VCaP (cell line): ENCODE data around the gene PRKCSH.

ENCODE experiments used
- H3K27ac ChIP-seq: fragments of 450-650 bp; 2 replicates; pipeline ENCODE4 v1.5.1; 2017
- TF ChIP-seq, protein P1 (sequence below): fragments of 450-650 bp; conservative IDR thresholded peaks from 2 replicates; pipeline ENCODE4 v1.5.1; 2017; ENCODE audit warnings: mild to moderate bottlenecking, moderate library complexity

Gene PRKCSH, protein sequence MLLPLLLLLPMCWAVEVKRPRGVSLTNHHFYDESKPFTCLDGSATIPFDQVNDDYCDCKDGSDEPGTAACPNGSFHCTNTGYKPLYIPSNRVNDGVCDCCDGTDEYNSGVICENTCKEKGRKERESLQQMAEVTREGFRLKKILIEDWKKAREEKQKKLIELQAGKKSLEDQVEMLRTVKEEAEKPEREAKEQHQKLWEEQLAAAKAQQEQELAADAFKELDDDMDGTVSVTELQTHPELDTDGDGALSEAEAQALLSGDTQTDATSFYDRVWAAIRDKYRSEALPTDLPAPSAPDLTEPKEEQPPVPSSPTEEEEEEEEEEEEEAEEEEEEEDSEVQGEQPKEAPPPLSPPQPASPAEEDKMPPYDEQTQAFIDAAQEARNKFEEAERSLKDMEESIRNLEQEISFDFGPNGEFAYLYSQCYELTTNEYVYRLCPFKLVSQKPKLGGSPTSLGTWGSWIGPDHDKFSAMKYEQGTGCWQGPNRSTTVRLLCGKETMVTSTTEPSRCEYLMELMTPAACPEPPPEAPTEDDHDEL

DNA sequence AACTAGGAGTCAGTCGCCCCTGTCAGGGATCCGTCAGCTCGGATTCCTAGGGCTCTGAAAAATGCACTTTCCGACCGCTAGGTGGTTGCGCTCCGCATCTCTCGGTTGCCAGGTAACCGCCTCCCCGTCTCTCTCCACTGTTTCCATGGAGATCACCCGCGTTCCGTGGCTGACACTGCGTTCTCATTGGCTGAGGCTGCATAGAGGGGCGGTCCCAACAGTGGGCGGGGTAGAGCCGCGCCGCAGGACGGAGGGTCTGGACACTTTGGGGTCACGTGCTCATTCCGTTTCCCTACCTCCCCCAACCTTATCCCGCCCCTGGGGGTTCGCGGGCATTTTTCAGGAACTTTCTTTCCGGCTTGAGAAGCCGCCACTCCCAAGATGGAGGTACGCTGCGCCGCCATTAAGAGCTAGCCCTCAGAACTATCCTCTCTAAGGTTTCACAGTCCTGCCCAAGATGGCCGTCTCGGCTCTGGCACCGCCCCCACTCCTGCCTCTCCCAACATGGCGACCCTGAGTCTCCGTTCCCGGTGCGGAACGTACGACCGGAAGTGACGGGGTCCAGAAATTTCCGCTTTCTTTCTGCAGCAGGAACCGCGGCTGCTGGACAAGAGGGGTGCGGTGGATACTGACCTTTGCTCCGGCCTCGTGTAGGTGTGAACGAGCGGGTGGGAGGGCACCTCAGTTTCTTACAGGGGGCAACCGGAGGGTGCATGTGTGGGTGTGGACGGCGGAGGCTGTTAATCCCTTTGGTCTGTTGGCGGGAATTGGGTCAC is at the start of gene PRKCSH, which contains the start of gene ODAD3:
PRKCSH (plus strand) TSS at position 579 of the 776 bp plus-strand sequence. CDS start 483 bp downstream, outside the sequence.
ODAD3 (minus strand) TSS at position 65 of the 776 bp plus-strand sequence. CDS start 105 bp downstream, outside the sequence.
- H3K27ac ChIP-seq: peak within 1 kb of the TSS; percentile 70
- TF ChIP-seq, protein P1, sequence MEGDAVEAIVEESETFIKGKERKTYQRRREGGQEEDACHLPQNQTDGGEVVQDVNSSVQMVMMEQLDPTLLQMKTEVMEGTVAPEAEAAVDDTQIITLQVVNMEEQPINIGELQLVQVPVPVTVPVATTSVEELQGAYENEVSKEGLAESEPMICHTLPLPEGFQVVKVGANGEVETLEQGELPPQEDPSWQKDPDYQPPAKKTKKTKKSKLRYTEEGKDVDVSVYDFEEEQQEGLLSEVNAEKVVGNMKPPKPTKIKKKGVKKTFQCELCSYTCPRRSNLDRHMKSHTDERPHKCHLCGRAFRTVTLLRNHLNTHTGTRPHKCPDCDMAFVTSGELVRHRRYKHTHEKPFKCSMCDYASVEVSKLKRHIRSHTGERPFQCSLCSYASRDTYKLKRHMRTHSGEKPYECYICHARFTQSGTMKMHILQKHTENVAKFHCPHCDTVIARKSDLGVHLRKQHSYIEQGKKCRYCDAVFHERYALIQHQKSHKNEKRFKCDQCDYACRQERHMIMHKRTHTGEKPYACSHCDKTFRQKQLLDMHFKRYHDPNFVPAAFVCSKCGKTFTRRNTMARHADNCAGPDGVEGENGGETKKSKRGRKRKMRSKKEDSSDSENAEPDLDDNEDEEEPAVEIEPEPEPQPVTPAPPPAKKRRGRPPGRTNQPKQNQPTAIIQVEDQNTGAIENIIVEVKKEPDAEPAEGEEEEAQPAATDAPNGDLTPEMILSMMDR: peak; percentile 88

DNA sequence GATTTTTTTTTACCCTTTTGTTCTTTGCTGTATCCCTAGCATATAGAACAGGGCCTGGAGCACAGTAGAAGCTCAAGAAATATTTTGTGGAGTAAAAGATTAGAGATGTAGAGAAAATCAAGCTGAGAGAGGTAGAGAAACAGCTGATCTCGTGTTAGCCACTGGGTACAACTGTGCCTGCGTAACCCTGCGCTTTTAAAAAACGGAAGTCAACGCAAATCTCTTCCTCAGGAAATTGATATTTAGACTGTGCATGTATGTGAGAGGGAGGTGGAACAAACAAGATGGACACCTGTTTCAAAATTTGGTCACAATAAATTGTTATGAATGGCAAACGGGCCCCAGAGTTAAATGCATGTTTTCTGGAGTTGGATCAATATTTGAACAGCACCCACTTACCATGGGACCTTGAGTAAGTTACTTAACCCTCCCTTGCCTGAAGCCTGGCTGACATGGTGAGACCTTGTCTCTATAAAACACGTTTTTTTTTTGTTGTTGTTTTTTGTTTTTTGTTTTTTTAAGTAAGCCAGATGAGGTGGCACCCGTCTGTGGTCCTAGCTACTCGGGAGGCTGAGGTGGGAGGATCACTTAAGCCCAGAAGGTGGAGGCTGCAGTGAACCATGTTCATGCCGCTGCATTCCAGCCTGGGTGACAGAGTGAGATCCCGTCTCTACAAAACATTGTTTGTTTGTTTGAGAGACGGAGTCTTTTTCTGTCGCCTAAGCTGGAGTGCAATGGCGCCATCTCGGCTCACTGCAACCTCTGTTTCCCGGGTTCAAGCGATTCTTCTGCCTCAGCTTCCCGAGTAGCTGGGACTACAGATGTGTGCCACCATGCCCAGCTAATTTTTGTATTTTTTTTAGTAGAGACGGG is 48.0 kb upstream of the PRKCSH start:
- no peak overlapping the region for H3K27ac ChIP-seq
- TF ChIP-seq, protein P1: no peak

GRCh38 chr19:11390359-11390758 is 45.1 kb upstream of the PRKCSH start:
- TF ChIP-seq, protein P1: no peak
- H3K27ac ChIP-seq: no peak overlapping the region

DNA sequence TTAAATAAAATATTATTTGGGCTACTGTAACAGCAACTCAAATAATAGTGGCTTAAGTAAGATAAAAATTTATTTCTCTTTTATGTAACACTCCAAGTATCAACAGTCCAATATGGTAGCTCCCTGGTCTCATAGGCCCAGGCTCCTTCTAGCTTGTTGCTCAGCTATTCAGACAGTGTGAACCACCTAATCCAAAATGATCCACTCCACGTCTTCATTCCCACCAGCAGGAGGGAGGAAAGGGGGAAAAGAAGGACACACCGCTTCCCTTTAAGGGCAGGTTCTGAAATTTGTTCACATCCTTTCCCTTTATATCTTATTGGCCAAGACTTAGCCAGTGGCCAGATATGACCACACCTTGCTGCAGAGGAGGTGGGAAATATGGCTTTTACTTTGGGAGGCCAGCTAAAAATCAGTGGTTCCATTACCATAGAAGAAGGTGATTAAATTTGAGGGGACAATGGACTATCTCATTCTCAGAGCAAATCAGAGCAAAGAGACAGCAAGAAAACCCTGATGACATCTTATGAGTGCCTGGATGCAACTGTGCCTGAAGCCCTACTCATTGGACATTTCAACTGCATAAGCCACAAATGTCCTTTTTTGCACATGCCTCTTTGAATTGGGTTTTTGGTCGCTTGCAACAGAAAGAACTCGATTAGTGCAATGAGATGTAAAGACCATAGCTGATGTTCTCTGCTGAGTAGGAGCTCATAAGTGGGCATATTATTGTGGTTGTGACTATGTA is 44.3 kb upstream of the PRKCSH start:
- H3K27ac ChIP-seq: no peak overlapping the region
- TF ChIP-seq, protein P1: no peak

- TF ChIP-seq, protein P1: no peak
- no peak overlapping the region for H3K27ac ChIP-seq
These were observed 38.3 kb upstream of the PRKCSH start for GRCh38 chr19:11397089-11397610.

- TF ChIP-seq, protein P1: no peak
- H3K27ac ChIP-seq: no peak overlapping the region
These were observed 35.8 kb upstream of the PRKCSH start for GRCh38 chr19:11399667-11400066.
